Brain microvascular endothelial cell (primary cell): Measurements from ENCODE around the gene MPPED2.
A peak's percentile ranks its signal among the peaks of the same experiment; 100 is the strongest.

Experiments
- DNase-seq: peaks from one replicate; pipeline ENCODE4 v3.0.0-alpha.2; 2020
- H3K27ac ChIP-seq: fragments of 250-450 bp; sonication (Bioruptor Pico); 2 replicates; pipeline ENCODE4 v1.5.1; 2020; ENCODE audit warnings: mild to moderate bottlenecking, moderate library complexity
- H3K27me3 ChIP-seq: fragments of 250-450 bp; sonication (Bioruptor Pico); replicated peaks from 2 replicates; pipeline ENCODE4 v1.5.1; 2020; ENCODE audit warnings: mild to moderate bottlenecking
- H3K36me3 ChIP-seq: fragments of 250-450 bp; sonication (Bioruptor Pico); replicated peaks from 2 replicates; pipeline ENCODE4 v1.5.1; 2020; ENCODE audit warnings: mild to moderate bottlenecking
- H3K4me3 ChIP-seq: 2 replicates; pipeline ENCODE4 v1.5.1; 2011; ENCODE audit warnings: low read depth, mild to moderate bottlenecking, control low read depth, low read length, moderate library complexity
- CTCF ChIP-seq: IDR thresholded peaks from 2 replicates; pipeline ENCODE4 v1.5.1; 2011; ENCODE audit warnings: low read depth, mild to moderate bottlenecking, moderate library complexity, low read length, control low read depth, inconsistent platforms; ENCODE audit errors: missing control alignments
- in situ Hi-C: cut with HindIII; loops from 2 replicates; pipeline ENCODE4 v1.10.0; 2017; ENCODE audit warnings: low sequenced_read_pairs, low pct_ligation_motif_present

The MPPED2 gene

GRCh38 chr11:30594646-30595411 is 8.7 kb upstream of the MPPED2 start:
- H3K27me3 ChIP-seq: no peaks in the 10 kb centered on the region
- no peak overlapping the region for H3K27ac ChIP-seq
- TF ChIP-seq CTCF: no peak
- H3K4me3 ChIP-seq: no peak overlapping the region
- H3K36me3 ChIP-seq: no peaks in the 10 kb centered on the region
- no peak for DNase-seq
- in situ Hi-C loops: no loop called here

GRCh38 chr11:30587269-30587812 is 1.2 kb upstream of the MPPED2 start:
- in situ Hi-C loops: no loop called here
- Histone ChIP-seq H3K27me3 (peaks cover 35% of the 10 kb centered on the region), H3K27ac (no peak overlapping the region), H3K36me3 (no peaks in the 10 kb centered on the region), H3K4me3 (no peak overlapping the region)
- TF ChIP-seq CTCF: no peak
- no peak for DNase-seq

- no peak for TF ChIP-seq CTCF
- H3K27me3 ChIP-seq: peaks cover 35% of the 10 kb centered on the region
- in situ Hi-C loops: no loop called here
Observed at GRCh38 chr11:30585892-30586250, 282 bp downstream of the MPPED2 start.

GRCh38 chr11:30585125-30585891 is 845 bp downstream of the MPPED2 start:
- in situ Hi-C loops: no loop called here
- H3K27me3 ChIP-seq: peaks cover 35% of the 10 kb centered on the region

More at GRCh38 chr11:30585892-30586250, 282 bp downstream of the MPPED2 start:
- Histone ChIP-seq H3K4me3 (peak overlapping the region; percentile 43), H3K27ac (no peak overlapping the region), H3K36me3 (no peaks in the 10 kb centered on the region)
- no peak for DNase-seq

GRCh38 chr11:30583476-30584280 is 2.5 kb downstream of the MPPED2 start:
- TF ChIP-seq CTCF: no peak
- peaks cover 35% of the 10 kb centered on the region for H3K27me3 ChIP-seq
- H3K36me3 ChIP-seq: no peaks in the 10 kb centered on the region
- no peak for DNase-seq
- H3K27ac ChIP-seq: no peak overlapping the region
- in situ Hi-C loops: no loop called here
- H3K4me3 ChIP-seq: no peak overlapping the region

More at GRCh38 chr11:30585125-30585891, 845 bp downstream of the MPPED2 start:
- no peak overlapping the region for H3K27ac ChIP-seq
- TF ChIP-seq CTCF: no peak
- H3K36me3 ChIP-seq: no peaks in the 10 kb centered on the region
- DNase-seq: no peak
- H3K4me3 ChIP-seq: peak overlapping the region; percentile 43
